HG03521 (cell line): ENCODE results near the gene GAL3ST3.
"Not testable (repeated sequence)": the region's sequence is repeated elsewhere in the genome, so short reads cannot be mapped to it uniquely, and the experiment has no call there.

Experiments used
- ATAC-seq: cut with Tn5 transposase; IDR thresholded peaks from one replicate; pipeline ENCODE4 v1.9.1; 2021; ENCODE audit warnings: mild to moderate bottlenecking, moderate library complexity; ENCODE audit not compliant: unreplicated experiment

The GAL3ST3 gene

DNA sequence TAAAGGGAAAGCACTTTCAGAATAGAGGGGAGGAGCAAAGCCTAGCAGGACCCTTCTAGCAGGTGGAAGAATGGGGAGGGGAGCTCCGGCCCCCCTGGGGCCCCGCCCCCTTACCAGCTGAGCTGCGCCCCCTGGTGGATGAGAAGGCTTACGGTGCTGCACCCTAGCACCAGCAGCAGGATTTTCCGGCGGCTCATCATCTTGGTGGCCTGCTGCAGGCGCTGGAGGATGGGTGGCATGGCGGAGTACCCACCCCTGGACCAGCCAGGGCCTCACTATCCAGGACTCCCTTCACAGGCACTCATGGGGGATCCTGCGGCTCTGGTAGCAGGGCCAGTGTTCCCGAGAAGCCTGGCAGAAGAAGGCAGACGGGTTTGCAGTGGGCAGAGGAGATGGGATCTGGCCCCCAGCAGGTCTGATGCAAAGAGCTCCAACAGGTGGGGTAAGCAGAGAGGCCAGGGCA lies 3.8 kb downstream of the GAL3ST3 start:
- peak; percentile 59 for ATAC-seq

GRCh38 chr11:66044757-66045156 lies 4.2 kb downstream of the GAL3ST3 start:
- no peak for ATAC-seq

DNA sequence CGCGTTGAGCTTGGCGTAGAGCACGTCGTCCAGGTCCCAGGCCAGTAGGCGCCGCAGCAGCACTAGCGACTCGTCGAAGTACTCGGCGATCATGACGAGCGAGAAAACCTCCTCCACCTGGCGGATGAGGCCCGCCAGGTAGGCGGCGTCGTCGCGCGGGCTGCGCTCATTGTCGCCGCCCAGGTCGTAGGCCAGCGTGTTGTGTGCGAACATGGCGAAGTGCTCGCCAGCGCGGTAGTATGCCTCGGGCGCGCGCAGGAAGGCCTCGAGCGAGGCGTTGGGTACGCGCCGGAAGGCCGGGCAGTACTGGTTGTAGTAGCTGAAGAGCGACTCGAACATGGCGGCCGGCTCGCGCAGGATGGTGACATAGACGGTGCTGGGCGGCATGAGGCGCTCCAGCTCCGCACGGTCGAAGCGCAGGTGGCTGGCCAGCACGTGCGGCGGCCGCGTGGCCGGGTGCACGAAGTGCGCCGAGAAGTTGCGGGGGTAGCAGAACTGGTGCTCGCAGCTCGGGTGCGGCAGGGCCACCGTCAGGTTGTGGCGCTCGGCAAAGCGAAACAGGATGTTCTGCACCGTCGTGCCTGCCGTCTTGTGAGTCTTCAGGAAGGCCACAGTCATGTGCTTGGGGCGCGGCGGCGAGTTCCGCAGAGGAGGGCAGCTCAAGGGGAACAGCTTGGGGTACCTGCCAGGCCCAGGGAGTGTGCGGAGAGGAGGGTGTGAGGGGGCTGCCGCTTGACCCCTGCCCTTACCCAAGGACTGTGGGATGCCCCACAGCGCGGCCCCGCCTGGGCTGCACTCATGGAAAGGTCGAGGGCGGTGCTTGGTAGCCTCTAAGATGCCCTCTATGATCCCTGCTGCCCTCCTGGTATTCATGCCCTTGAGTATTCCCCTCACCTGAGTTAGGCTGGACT lies 5.7 kb downstream of the GAL3ST3 start:
- ATAC-seq, result no peak

- no peak for ATAC-seq
Observed at GRCh38 chr11:66042227-66042995, 6.5 kb downstream of the GAL3ST3 start.

DNA sequence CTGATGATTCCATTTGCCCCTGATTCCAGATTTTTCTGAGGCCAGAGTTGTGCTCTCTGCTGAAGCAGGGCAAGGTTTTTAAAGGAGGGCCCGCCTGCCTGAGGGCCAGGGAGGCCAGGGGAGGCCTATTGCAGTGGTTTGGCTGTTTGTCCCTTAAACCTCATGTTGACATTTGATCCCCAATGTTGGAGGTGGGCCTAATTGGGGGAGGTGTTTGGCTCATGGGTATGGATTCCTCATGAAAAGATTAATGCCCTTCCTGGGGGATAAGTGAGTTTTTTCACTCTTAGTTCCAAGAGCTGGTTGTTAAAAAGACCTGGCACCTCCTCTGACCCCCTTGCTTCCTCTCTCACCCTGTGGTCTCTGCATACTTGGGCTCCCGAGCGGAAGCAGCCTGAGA lies 9.2 kb downstream of the GAL3ST3 start:
- no peak for ATAC-seq

DNA sequence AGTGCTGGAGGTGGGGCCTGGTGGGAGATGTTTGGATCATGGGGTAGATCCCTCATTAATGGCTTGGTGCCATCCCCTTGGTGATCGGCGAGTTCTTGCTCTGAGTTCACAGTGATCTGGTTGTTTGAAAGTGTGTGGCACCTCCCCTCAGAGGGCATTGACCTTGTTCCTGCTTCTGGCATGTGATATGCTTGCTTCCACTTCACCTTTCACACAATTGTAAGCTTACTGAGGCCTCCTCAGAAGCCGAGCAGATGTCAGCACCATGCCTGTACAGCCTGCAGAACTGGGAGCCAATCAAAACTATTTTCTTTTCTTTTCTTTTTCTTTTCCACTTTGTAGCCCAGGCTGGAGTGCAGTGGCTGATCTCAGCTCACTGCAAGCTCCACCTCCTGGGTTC lies 11.6 kb downstream of the GAL3ST3 start:
- no peak for ATAC-seq

- no peak for ATAC-seq
Observed at GRCh38 chr11:66036334-66036710, 12.6 kb downstream of the GAL3ST3 start.

DNA sequence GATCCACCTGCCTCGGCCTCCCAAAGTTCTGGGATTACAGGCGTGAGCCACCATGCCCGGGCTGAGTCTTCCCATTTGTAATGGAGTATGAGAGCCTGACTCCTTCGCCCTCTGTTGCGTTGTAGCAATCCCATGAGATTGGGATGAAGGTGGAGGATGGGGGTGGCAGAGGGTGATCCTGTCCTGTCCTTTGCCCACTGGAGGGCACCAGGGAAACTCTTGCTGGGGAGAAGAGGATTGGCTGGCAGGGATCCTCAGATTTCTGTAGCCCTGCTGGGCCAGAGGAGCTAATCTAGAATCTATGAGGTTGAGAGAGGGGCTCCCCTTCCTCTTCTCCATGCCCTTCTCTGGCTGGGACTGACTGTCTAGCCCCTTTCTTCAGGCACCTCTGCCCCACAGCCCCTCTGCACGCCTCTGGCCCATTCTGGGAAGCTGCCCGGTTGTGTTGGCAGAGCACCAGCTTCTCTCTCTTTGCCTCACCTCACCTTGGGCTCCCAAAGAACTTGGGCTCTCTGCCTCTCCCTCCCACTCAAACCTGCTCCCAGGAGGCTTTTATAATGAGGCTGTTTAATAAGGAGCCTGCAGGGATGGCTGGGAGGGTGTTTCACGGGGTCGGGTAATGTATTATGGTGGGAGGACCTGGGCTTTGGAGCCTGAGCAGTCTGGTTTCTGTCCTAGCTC lies 13.2 kb downstream of the GAL3ST3 start:
- ATAC-seq, result no peak

GRCh38 chr11:66032957-66033735 lies 15.8 kb downstream of the GAL3ST3 start:
- ATAC-seq, result no peak

- no peak for ATAC-seq
Observed at GRCh38 chr11:66026017-66026529, 22.9 kb downstream of the GAL3ST3 start, which contains the start of gene CATSPER1. Gene CATSPER1 (minus strand): TSS chr11:66026479. CDS start chr11:66026379, 100 bp downstream.

DNA sequence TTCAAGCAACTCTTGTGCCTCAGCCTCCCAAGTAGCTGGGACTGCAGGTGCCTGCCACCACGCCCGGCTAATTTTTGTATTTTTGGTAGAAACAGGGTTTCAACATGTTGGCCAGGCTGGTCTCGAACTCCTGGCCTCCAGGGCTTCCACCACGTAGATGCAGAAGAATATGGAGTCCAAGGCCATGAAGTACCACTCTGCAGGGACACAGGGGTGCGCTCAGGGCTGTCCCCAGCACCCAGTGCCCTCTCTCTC lies 25.8 kb downstream of the GAL3ST3 start:
- ATAC-seq, result not testable (repeated sequence)

DNA sequence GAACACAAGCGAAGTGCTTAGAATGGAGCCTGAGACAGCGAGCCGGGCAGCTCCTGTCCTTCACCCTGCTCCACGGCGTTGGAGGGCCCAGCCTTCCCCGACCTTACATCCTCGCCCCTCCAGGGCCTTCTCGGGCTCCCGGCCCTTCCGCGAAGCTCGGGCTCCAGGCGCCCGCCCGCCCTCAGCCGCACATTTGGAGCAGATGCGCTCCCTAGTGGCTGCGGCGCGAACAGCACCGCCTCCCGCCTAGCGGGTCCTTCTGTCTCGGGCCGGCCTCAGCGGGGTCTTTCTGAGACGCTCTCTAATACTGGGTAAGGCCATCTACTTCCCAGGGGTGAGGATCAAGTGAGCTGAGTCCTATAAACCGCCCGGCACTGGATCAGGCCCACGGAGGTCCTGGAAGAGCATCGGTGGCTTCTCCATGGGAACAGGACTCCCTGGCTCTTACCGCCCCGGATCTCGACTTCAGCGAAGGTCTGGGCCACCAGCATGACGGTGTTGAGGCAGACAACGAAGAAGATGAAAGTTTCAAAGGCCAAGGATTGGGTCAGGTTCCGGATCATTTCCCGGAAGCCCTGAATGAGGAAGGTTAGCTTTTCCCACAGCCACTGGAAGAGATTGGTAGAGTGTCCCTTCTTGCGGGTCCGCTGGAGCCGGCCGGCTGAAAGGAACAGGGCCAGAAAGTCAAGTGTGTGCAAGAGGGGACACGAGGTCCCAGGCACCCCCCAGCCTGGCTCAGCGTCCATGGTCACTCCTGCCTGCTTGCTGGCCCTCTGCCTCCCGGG lies 26.4 kb downstream of the GAL3ST3 start:
- ATAC-seq, result no peak

DNA sequence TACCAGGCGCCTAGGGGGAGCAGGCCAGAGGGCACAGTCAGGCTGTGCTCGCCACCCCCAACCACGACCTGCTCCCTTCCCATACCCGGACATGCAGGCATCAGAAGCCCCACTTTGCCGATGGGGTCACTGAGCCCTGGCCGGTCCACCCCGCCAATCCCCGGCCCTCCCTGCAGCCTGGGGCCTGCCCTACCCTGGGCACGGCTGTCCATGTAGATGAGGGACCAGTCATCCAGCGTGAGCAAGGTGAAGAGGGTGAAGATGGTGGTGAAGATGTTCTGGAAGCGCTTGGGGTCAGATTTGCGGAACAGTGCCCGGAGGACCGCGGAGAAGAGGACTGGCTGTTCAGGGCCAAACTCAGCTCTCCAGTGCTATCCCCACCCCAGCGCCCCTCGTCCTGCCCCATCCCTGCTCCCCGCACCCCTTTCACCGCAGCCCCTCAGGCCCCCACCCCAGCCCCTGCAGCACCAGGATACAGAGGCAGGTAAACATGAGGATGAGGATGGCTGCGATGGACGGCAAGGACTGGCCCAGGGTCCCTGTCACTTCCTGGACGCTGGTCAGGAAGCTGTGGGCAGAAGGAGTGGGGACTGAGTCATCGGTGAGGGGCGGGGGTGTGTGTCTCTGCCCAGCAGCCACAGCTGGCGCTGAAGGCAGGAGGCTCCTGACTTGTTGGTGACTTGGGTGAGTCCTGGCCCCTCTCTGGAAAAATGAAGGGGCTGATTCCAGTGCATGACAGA lies 28.2 kb downstream of the GAL3ST3 start:
- no peak for ATAC-seq

DNA sequence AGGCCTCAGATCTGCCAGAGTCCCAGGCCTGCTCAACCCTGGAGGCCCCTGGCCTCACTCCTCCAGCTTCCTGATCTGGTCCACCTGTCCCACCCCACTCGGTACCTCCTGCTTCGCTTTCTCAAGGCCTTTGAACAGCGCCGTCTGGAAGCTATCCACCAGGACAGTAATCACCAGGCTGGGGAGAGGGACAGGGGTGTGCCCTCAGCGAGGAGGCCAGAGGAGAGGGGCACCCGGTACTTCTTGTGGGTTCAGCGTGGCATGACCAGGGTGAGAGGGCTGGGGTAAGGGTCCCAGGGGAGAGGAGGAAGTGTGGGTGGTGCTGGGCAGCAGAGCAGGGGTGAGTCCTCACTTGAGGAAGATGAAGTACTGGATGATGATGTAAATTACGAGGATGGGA lies 28.7 kb downstream of the GAL3ST3 start:
- ATAC-seq, result no peak

DNA sequence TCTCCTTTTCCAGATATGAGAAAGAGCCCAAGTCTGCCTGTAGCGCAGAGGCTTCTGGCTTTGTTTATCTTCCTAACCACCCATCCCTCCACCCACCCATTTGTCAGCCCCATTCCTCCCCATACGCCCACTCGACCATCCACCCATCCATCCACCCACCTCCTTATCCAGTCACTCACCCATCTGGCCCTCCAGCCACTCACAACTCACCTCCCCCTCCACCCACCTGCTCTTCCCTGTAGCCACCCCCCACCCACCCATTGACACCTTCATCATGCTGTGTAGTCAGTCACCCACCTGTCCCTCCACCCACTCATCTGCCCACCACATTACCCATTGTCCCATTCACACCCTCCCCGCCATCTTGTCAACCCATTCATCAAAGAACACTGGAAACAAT lies 31.6 kb downstream of the GAL3ST3 start:
- ATAC-seq, result no peak

GRCh38 chr11:66016793-66017177 lies 32.2 kb downstream of the GAL3ST3 start:
- no peak for ATAC-seq

DNA sequence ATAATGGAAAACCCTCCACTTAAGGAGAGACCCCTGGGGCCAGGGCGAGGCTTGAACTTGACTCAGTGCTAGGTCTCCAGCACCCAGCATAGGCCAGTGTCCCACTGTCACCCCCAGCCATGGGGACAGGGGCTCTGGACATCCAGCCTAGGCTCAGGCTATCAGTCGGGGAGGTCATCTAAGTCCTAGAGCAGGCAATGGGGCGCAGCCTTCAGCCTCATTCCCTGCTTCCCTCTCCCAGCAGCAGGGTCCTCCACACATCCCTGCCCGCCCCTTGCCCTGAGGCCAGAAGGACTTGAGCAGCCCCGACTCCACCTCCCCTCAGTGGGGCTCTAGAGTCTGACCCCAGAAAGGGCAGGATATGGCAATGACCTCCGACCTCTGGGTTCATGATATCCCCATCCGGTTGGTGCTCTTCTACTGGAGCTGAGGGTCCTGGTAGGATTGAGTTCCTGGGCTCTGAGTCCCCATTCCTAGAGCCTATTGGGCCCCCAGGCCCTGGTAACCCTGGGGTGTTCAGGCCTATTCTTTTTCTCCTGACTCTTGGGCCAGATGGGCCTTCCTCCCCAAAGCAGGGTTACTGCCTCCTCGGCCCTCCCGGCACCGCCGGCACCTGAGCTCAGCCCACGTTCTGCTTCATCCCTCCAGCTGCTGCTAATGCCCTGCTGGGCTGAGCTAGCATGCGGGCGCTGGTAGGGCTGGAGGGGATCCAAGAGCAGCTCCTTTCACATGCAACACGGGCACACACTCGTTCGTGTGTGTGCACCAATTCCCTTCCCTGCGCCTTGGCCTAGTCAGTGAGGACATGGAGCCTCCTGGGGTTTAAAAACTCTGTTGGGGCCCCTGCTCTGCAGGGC lies 32.8 kb downstream of the GAL3ST3 start:
- no peak for ATAC-seq

DNA sequence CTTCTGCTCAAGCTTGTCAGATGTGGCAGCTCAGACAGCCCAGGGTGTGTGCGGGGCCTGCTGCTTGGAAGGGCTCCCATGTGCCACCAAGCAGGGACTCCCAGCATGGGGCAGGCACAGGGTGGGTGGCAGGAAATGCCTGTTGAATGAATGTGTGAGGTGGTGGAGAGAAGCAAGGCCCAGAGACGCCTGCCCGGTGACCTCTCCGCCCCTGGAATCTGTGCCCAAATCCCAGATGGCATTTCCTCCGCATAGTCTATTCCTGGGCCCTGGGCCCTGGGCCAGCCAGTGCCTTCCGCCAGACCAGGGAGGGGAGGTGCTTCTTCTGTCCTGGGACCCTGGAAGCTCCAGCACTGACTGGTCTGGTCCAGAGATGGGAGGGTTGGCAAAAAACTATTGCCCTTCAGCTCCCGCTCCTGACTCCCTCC lies 33.5 kb downstream of the GAL3ST3 start:
- ATAC-seq, result no peak
